Activated CD8-positive, alpha-beta memory T cell treated with anti-CD3 and anti-CD28 coated beads for 48 hours (primary cell): ENCODE data around the gene CD300E.
"Not testable (repeated sequence)": the region's sequence is repeated elsewhere in the genome, so short reads cannot be mapped to it uniquely, and the experiment has no call there.

Source experiments
- DNase-seq, 3 experiments: peaks; one replicate each; pipeline ENCODE4 v3.0.0-alpha.2; 2020; ENCODE audit warnings: low read depth in 2 of 3, low spot score in 2 of 3

The CD300E gene

DNA sequence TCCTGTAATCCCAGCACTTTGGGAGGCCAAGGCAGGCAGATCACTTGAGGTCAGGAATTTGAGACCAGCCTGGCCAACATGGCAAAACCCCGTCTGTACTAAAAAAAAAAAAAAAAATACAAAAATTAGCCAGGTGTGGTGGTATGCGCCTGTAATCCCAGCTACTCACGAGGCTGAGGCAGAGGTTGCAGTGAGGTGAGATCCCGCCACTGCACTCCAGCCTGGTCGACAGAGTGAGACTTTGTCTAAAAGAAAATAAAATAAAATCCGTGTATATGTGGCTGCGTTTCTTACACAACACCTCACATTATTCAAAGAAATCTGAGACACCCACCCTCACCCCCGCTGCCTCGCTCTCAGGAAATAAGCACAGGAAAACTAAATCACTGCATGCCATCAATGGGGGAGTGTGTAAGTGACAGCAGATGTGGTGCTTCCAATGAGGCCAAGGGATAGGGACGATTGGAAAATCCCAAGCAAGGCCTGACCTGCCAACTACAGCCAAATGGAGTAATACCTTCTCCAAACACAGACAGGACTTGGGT lies 13.1 kb upstream of the CD300E start:
- not testable (repeated sequence) for DNase-seq

DNA sequence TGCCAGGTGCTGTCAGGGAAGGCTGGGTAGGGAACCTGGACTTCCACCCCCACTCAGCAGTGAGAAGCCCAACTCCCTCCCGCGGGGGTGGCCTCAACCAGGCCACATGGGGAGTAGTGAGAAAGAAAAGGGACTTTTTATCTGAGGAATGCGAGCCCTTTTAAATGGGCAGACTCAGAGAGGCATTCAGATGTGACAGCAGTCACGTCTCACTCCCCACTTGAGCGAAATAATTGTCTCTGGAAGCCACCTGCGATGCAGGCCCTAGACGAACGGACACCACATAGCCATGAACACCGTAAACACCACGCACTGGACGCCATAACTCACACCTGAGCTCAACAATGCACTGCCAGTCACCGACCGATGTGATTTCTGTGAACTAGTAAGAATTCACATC lies 11.9 kb upstream of the CD300E start:
- no peak for DNase-seq

DNA sequence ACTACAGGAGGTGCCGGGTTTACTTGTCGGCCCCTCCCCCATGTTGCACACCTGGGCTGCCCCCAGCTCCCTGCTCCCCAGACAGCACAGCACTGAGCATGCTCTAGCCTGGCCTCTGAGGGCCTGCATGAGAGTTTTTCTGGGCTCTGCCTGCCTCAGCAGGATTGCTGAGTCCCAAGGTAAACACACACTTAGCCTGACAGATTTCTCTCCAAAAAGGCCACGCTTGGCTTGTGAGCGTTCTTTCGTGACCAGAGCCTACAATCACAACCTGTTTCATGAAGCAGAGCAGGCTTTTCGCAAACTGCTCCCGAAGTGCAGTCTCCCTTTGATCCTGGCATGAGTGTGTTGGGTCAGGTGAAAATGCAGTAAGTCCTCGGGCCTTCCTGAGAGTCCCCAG lies 9.8 kb upstream of the CD300E start:
- DNase-seq = no peak

- DNase-seq = no peak
These were observed 9.1 kb upstream of the CD300E start for GRCh38 chr17:74632617-74633016.

GRCh38 chr17:74631468-74632450 lies 8.2 kb upstream of the CD300E start:
- DNase-seq = no peak

DNA sequence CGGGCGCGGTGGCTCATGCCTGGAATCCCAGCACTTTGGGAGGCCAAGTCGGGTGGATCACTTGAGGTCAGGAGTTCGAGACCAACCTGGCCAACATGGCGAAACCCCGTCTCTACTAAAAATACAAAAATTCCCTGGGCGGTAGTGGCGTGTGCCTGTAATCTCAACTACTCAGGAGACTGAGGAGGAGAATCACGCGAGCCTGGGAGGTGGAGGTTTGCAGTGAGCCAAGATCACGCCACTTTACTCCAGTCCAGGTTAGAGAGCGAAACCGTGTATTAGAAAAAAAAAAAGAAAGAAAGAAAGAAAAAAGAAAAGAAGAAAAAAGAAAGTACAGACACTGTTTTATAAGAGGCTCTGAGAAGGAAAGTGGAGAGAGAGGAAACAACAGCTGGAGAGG lies 6.7 kb upstream of the CD300E start:
- not testable (repeated sequence) for DNase-seq

GRCh38 chr17:74625661-74626060 lies 2.1 kb upstream of the CD300E start:
- DNase-seq = no peak

- no peak for DNase-seq
These were observed 593 bp upstream of the CD300E start for GRCh38 chr17:74624131-74624530.

DNA sequence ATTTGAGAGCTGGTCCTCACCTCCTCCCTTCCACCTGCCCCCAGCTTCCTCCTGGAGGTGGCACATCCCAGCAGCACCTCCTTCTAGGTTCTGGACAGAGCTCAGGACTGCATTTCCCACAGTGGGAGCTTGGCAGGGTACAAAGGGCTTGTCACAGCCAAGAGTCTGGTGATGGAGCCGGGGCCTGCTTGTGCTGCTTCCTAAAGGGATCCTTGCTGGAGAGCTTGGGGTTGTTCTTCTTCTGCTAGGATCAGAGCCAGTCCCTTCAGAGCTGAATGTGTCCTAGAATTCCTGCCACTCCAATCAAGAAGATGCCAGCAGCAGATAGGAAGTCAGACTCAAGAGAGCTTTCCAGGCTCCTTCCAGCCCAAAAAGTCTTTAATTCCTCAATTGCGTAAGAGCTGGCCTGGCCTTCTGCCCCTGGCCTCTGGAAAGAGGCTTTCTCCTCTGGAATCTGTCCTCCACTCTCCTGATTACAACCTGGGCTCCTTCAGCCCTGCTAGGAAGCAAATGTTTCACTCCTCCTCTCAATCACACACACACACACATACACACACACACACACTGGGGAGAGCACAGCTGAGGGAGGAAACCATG lies 4.4 kb downstream of the CD300E start:
- no peak for DNase-seq

GRCh38 chr17:74618451-74618850 lies 5.1 kb downstream of the CD300E start:
- no peak for DNase-seq

GRCh38 chr17:74616696-74617095 lies 6.8 kb downstream of the CD300E start:
- DNase-seq = no peak

- no peak for DNase-seq
These were observed 11.5 kb downstream of the CD300E start for GRCh38 chr17:74612046-74612445.

GRCh38 chr17:74610108-74610507 lies 13.4 kb downstream of the CD300E start:
- DNase-seq = no peak

GRCh38 chr17:74608511-74608910 lies 15.0 kb downstream of the CD300E start:
- DNase-seq = no peak

DNA sequence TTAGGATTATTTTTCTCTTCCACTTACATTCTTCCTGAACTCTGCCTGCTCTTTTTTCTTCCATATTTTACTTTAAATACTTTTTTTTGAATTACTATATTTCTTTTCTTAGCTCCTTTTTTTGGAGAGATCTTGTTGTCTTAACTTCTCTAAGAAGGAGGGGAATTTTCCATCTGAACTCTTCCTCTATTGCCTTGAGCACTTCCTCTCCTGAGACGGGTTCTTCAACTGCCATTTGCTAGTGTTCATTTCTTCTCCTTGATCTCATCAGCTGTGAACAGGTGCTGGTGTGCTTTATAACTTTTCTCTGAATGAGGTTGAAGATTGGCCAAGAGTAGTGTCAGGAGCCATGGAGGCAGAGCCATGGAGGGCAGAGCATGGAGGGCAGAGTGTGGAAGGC lies 16.3 kb downstream of the CD300E start:
- DNase-seq = no peak

DNA sequence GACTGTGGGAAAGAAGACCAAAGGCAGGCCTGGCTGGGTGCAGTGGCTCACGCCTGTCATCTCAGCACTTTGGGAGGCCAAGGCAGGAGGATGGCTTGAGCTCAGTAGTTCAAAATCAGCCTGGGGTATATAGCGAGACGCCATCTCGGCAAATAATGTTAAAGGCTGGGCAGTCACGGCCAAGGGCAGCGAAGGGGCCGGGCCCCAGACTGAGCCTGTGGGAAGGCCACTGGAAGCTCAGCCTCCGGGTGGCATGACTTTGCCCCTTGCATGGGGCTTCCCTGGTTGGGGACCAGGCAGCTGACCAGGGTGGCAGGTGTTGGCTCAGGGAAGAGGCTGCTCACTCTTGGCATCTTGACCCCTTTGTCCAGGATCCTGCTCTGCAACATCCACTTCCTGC lies 17.5 kb downstream of the CD300E start:
- DNase-seq = no peak

- no peak for DNase-seq
These were observed 18.2 kb downstream of the CD300E start for GRCh38 chr17:74605361-74605760.

- DNase-seq = no peak
These were observed 18.8 kb downstream of the CD300E start for GRCh38 chr17:74604761-74605160.

DNA sequence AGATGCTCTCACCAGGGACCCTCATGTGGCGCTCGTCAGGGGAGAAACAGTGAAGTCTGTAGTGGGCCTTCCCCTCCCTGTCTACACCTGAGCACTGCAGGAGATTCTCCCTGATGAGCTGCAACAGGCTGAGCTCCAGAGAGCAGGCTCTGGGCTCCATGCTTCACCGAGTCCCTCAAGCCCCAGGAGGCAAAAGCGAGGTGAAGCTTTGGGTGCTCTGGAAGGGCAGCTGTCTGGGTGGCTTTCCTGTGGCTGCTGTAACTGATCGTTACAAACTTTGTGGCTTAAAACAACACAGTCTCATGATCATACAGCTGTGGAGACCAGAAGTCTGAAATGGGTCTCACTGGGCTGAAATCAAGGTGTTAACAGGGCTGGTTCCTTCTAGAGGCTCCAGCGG lies 19.3 kb downstream of the CD300E start:
- no peak for DNase-seq

DNA sequence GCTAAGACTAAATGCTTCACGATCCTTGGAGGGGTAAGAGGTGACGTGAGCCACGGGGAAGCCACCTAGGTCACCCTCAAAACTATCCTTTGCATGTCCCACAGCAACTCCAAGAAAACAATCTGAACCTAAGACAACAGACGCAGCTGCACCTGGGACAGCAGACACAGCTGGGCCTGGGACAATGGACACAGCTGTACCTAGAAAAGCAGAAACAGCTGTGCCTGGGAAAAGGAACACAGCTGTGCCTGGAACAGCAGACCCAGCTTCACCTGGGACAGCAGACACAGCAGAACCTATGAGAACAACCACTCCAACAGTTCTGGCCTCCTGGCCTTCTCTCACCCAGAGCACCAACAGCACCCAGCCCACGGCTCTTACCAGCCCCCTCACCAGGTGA lies 19.8 kb downstream of the CD300E start:
- DNase-seq = no peak

DNA sequence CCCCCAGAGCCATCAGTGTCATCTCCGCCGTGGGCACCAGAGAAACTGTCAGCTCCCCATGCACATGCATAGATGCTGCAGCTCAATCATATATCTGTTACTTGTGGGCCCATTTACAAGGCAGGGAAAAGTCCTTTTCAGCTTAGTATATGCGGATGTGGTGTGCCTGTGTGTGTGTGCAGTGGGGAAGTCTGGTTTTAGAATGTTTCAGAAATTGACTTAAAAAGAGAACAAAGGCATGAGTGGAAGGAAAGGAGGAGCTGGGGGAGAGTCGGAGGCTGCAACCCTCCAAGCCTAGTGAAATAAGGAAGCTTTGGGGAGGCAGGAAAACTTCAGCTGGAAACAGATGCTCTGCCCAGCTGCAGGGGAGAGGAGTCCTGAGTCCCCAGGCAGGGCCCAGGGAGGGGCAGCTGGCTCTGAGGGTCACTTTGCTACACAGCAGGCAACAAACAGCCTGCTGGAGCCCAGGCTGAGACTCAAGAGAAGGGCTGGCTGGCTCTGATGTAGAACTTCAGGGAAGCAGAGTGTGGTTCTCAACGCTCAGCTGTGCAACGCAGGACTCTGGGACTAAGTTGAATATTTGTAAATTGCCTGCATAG lies 20.4 kb downstream of the CD300E start:
- DNase-seq = no peak
